HepG2 (cell line): ENCODE data around the gene HYAL1. TPM values are rescaled to one million over a fixed set of nuclear protein-coding genes. Genes with fewer than 3 reads are reported as not detected.
A peak's percentile ranks its signal among the peaks of the same experiment; 100 is the strongest.

ENCODE experiments used
- ARNTL ChIP-seq: sonication (generic); formaldehyde crosslinking; IDR thresholded peaks from 2 replicates; pipeline ENCODE4 v1.4.0; 2020; ENCODE audit warnings: mild to moderate bottlenecking, missing genetic modification reagents
- GRHL1 ChIP-seq: sonication (generic); formaldehyde crosslinking; conservative IDR thresholded peaks from 2 replicates; pipeline ENCODE4 v1.8.0; 2022; ENCODE audit warnings: missing genetic modification reagents
- HNRNPUL1 ChIP-seq: fragments of 200-400 bp; formaldehyde crosslinking; IDR thresholded peaks from 2 replicates; pipeline ENCODE4 v1.6.1; 2017; ENCODE audit warnings: low read depth, mild to moderate bottlenecking, low read length, moderate library complexity
- HOXA3 ChIP-seq: sonication (generic); formaldehyde crosslinking; IDR thresholded peaks from 2 replicates; pipeline ENCODE4 v1.5.0; 2020; ENCODE audit warnings: missing genetic modification reagents
- ISL2 ChIP-seq: sonication (generic); formaldehyde crosslinking; IDR thresholded peaks from 2 replicates; pipeline ENCODE4 v1.5.0; 2020; ENCODE audit warnings: missing genetic modification reagents
- KAT8 ChIP-seq: IDR thresholded peaks from 2 replicates; pipeline ENCODE4 v1.6.1; 2016; ENCODE audit warnings: missing genetic modification reagents, missing compliant biosample characterization
- MTERF4 ChIP-seq: sonication (generic); formaldehyde crosslinking; IDR thresholded peaks from 2 replicates; pipeline ENCODE4 v1.8.0; 2023; ENCODE audit warnings: mild to moderate bottlenecking, missing genetic modification reagents
- RAD21 ChIP-seq: fragments of 450-650 bp; formaldehyde crosslinking; IDR thresholded peaks from 2 replicates; pipeline ENCODE4 v1.5.0; 2020; ENCODE audit warnings: mild to moderate bottlenecking
- RELA ChIP-seq: sonication (generic); formaldehyde crosslinking; IDR thresholded peaks from 2 replicates; pipeline ENCODE4 v1.4.0; 2020; ENCODE audit warnings: missing genetic modification reagents
- SRSF9 ChIP-seq: fragments of 200-400 bp; formaldehyde crosslinking; IDR thresholded peaks from 2 replicates; pipeline ENCODE4 v1.6.1; 2018; ENCODE audit warnings: borderline replicate concordance, mild to moderate bottlenecking, low read depth, low read length; ENCODE audit not compliant: insufficient read depth, poor library complexity, severe bottlenecking
- TAF1 ChIP-seq: sonication (generic); formaldehyde crosslinking; IDR thresholded peaks from 2 replicates; pipeline ENCODE4 v1.4.0; 2020; ENCODE audit warnings: missing genetic modification reagents
- TP53 ChIP-seq: sonication (generic); formaldehyde crosslinking; conservative IDR thresholded peaks from 2 replicates; pipeline ENCODE4 v1.4.0; 2020; ENCODE audit warnings: missing genetic modification reagents
- YEATS2 ChIP-seq: sonication (generic); formaldehyde crosslinking; IDR thresholded peaks from 2 replicates; pipeline ENCODE4 v1.4.0; 2020; ENCODE audit warnings: missing genetic modification reagents, borderline replicate concordance
- ZNF263 ChIP-seq: sonication (generic); formaldehyde crosslinking; IDR thresholded peaks from 2 replicates; pipeline ENCODE4 v1.4.0; 2020; ENCODE audit warnings: missing genetic modification reagents
- ZNF292 ChIP-seq: sonication (generic); formaldehyde crosslinking; IDR thresholded peaks from 2 replicates; pipeline ENCODE4 v1.8.1; 2022; ENCODE audit warnings: mild to moderate bottlenecking, low read depth, missing genetic modification reagents, borderline replicate concordance
- ZNF335 ChIP-seq: sonication (generic); formaldehyde crosslinking; IDR thresholded peaks from 2 replicates; pipeline ENCODE4 v1.4.0; 2020; ENCODE audit warnings: missing genetic modification reagents
- ZNF343 ChIP-seq: sonication (generic); formaldehyde crosslinking; IDR thresholded peaks from 2 replicates; pipeline ENCODE4 v1.4.0; 2020; ENCODE audit warnings: mild to moderate bottlenecking, missing genetic modification reagents
- ZNF740 ChIP-seq: sonication (generic); formaldehyde crosslinking; IDR thresholded peaks from 2 replicates; pipeline ENCODE4 v1.4.0; 2020; ENCODE audit warnings: missing genetic modification reagents
- ZNF766 ChIP-seq: sonication (generic); formaldehyde crosslinking; IDR thresholded peaks from 2 replicates; pipeline ENCODE4 v1.5.0; 2020; ENCODE audit warnings: missing genetic modification reagents, borderline replicate concordance
- ZNF768 ChIP-seq: sonication (generic); formaldehyde crosslinking; IDR thresholded peaks from 2 replicates; pipeline ENCODE4 v1.4.0; 2020; ENCODE audit warnings: missing genetic modification reagents
- ZNF772 ChIP-seq: sonication (generic); formaldehyde crosslinking; IDR thresholded peaks from 2 replicates; pipeline ENCODE4 v1.5.0; 2020; ENCODE audit warnings: mild to moderate bottlenecking, missing genetic modification reagents
- polyA plus RNA-seq, 8 experiments: library from polyadenylated mRNA; depleted of rRNA in 3 of 8; stranded (reverse) in 7 of 8; unstranded in 1 of 8; fragments of >200 nt; fragmentation: Illumina TruSeq in 4 of 8; extraction: Trizol in 4 of 8; gene quantifications; 2 replicates each; pipeline versions ENCODE4 v1.2.1 to v1.2.3, GENCODE V29; 2011 to 2016; ENCODE audit warnings: low read depth in 4 of 8, missing spikeins in 1 of 8, mixed read lengths in 1 of 8; ENCODE audit not compliant: insufficient read depth in 1 of 8
- total RNA-seq, 5 experiments: library from RNA; depleted of rRNA; stranded (reverse); fragments of >200 nt; fragmentation: Illumina TruSeq; extraction: Trizol; gene quantifications; 2 replicates each; pipeline ENCODE4 v1.2.3, GENCODE V29; 2016; ENCODE audit warnings: low read depth in 1 of 5
- TF ChIP-seq, protein P1 (sequence below): sonication (generic); formaldehyde crosslinking; IDR thresholded peaks from 2 replicates; pipeline ENCODE4 v1.8.0; 2022; ENCODE audit warnings: mild to moderate bottlenecking, missing genetic modification reagents, moderate library complexity

Gene HYAL1
- total and polyA plus RNA-seq, 2 of the 13 experiments (the other 11 are each of a cell fraction or from before 2014, with no cell fraction given): 76.5 to 193 TPM

DNA sequence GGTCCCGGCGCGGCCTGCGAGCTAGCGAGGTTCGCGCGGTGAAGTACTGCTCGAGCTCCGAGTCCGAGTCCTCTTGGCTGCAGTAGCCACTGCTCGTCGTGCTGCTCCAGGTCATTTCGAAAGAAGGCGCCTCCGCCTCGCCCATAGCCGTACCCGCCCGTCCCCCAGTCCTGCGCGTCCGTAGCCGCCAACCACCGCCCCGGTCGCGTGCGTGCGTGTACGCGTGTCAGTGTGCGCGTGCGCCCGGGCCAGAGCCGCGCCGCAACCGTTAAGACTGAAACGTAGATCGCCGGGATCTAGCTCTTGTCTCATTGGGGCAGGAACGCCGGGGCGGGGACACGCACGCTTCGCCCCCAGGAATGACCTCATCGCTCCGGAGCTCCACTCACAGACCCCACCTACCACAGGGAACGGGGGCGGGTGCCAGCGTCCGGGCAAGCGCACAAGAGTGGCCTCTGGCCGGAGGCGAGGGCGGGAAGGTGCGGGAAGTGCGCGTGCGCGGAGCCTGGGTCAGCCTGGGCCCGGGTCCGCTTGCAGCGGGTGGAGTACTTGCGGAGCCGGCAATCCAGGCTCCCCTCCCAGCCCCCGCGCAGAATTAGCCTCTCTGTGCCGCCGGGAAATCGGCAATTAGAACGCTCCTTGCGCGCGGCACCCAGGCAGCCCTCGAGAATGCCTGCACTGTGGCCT, 33.9 kb upstream of the HYAL1 start (continued):
- TF ChIP-seq, protein P1, sequence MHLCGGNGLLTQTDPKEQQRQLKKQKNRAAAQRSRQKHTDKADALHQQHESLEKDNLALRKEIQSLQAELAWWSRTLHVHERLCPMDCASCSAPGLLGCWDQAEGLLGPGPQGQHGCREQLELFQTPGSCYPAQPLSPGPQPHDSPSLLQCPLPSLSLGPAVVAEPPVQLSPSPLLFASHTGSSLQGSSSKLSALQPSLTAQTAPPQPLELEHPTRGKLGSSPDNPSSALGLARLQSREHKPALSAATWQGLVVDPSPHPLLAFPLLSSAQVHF (CRISPR knock-in tag): peak; percentile 80; the same call in 1 of the 2 replicates
- TF ChIP-seq KAT8 (CRISPR knock-in tag) (peak; percentile 65), MTERF4 (CRISPR knock-in tag) (peak; percentile 91), RELA (CRISPR knock-in tag) (peak; percentile 73; the same call in 1 of the 2 replicates), TAF1 (CRISPR knock-in tag) (peak; percentile 89), ZNF343 (CRISPR knock-in tag) (peak; percentile 68; the same call in 1 of the 2 replicates), HNRNPUL1 (0 out of 2 replicates have a peak, but pooled peaks have one; percentile 42), ZNF263 (CRISPR knock-in tag) (peak; percentile 9), TP53 (no peak), ISL2 (CRISPR knock-in tag) (0 out of 2 replicates have a peak, but pooled peaks have one; percentile 13), ZNF772 (peak; percentile 77), ZNF740 (CRISPR knock-in tag) (no peak), ZNF766 (CRISPR knock-in tag) (no peak), RAD21 (CRISPR knock-in tag) (no peak; the same call in 1 of the 2 replicates), GRHL1 (CRISPR knock-in tag) (no peak; the same call in 1 of the 2 replicates), ZNF335 (CRISPR knock-in tag) (0 out of 2 replicates have a peak, but pooled peaks have one; percentile 64), HOXA3 (CRISPR knock-in tag) (peak; percentile 88), SRSF9 (no peak), ZNF768 (CRISPR knock-in tag) (no peak; the same call in 1 of the 2 replicates), YEATS2 (CRISPR knock-in tag) (peak; percentile 64; the same call in 1 of the 2 replicates), ARNTL (CRISPR knock-in tag) (peak; percentile 93), ZNF292 (CRISPR knock-in tag) (no peak; the same call in 1 of the 2 replicates)
